Ishikawa (cell line): ENCODE measurements around the gene METTL22.

ENCODE experiments used
- CEBPB ChIP-seq: IDR thresholded peaks from 2 replicates; pipeline ENCODE4 v1.6.1; 2012
- CREB1 ChIP-seq: IDR thresholded peaks from 2 replicates; pipeline ENCODE4 v1.6.1; 2012; ENCODE audit warnings: low read depth
- EGR1 ChIP-seq: IDR thresholded peaks from 2 replicates; pipeline ENCODE4 v1.6.1; 2012
- EP300 ChIP-seq: IDR thresholded peaks from 2 replicates; pipeline ENCODE4 v1.6.1; 2012; ENCODE audit warnings: borderline replicate concordance
- FOXM1 ChIP-seq: IDR thresholded peaks from 2 replicates; pipeline ENCODE4 v1.6.1; 2012; ENCODE audit warnings: low read depth, borderline replicate concordance
- MAX ChIP-seq: IDR thresholded peaks from 2 replicates; pipeline ENCODE4 v1.6.1; 2012
- NFIC ChIP-seq: IDR thresholded peaks from 2 replicates; pipeline ENCODE4 v1.6.1; 2012
- RAD21 ChIP-seq: IDR thresholded peaks from 2 replicates; pipeline ENCODE4 v1.6.1; 2012; ENCODE audit warnings: low read depth
- TAF1 ChIP-seq: IDR thresholded peaks from 2 replicates; pipeline ENCODE4 v1.6.1; 2012; ENCODE audit warnings: low read depth, mild to moderate bottlenecking
- TCF12 ChIP-seq: IDR thresholded peaks from 2 replicates; pipeline ENCODE4 v1.6.1; 2012; ENCODE audit warnings: low read depth
- TEAD4 ChIP-seq: IDR thresholded peaks from 2 replicates; pipeline ENCODE4 v1.6.1; 2012
- USF1 ChIP-seq: IDR thresholded peaks from 2 replicates; pipeline ENCODE4 v1.6.1; 2012
- YY1 ChIP-seq: IDR thresholded peaks from 2 replicates; pipeline ENCODE4 v1.6.1; 2012; ENCODE audit warnings: low read depth
- ZBTB7A ChIP-seq: IDR thresholded peaks from 2 replicates; pipeline ENCODE4 v1.6.1; 2012; ENCODE audit warnings: low read depth
- TF ChIP-seq, protein P1 (sequence below): IDR thresholded peaks from 2 replicates; pipeline ENCODE4 v1.6.1; 2012; ENCODE audit warnings: low read depth, mild to moderate bottlenecking

The METTL22 gene

DNA sequence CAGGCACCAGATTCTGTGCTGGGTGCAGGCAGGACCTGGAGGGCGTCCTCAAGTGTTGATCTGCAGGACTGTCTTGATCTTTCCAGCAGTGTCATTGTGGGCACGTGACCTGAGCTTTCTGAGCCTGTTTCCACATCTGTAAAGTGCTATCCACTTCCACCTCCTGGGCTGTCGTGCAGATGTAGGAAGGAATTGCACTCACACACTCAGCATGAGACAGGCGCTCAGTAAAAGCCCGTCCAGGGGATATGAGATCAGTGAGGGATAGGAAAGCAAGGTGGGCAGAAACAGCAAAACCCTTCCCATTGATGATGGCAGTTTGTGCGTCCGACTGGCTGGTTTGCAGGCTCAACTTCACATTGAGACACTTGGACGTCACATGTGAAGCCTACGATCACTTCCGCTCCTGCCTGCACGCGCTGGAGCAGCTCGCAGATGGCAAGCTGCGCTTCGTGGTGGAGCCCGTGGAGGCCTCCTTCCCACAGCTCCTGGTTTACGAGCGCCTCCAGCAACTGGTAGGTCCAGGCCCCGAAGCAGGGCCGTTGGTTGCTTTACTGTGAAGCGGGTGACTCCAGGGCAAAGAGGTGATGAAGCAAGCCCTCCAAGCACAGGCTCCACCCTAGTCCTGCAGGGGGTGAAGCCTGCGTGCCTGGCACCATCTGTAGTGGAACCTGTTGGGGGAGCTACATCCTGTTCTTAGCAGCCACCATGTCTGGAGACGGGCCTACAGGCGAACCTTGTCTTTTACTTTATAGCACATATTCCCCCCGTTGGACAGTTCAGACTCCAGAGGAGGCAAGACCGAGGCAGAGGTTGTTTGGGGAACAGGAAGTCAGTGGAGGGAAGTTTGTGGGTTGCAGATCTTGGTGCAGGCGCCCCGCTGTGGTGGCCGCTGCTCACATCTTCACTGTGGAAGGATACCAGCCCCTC lies 23.0 kb downstream of the METTL22 start:
- TF ChIP-seq EGR1 (no peak), ZBTB7A (no peak), MAX (no peak), RAD21 (no peak), TEAD4 (no peak), TCF12 (no peak), EP300 (no peak), CEBPB (no peak), FOXM1 (no peak), TAF1 (no peak), YY1 (no peak), NFIC (no peak), USF1 (no peak), CREB1 (no peak)
- TF ChIP-seq, protein P1, sequence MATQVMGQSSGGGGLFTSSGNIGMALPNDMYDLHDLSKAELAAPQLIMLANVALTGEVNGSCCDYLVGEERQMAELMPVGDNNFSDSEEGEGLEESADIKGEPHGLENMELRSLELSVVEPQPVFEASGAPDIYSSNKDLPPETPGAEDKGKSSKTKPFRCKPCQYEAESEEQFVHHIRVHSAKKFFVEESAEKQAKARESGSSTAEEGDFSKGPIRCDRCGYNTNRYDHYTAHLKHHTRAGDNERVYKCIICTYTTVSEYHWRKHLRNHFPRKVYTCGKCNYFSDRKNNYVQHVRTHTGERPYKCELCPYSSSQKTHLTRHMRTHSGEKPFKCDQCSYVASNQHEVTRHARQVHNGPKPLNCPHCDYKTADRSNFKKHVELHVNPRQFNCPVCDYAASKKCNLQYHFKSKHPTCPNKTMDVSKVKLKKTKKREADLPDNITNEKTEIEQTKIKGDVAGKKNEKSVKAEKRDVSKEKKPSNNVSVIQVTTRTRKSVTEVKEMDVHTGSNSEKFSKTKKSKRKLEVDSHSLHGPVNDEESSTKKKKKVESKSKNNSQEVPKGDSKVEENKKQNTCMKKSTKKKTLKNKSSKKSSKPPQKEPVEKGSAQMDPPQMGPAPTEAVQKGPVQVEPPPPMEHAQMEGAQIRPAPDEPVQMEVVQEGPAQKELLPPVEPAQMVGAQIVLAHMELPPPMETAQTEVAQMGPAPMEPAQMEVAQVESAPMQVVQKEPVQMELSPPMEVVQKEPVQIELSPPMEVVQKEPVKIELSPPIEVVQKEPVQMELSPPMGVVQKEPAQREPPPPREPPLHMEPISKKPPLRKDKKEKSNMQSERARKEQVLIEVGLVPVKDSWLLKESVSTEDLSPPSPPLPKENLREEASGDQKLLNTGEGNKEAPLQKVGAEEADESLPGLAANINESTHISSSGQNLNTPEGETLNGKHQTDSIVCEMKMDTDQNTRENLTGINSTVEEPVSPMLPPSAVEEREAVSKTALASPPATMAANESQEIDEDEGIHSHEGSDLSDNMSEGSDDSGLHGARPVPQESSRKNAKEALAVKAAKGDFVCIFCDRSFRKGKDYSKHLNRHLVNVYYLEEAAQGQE: no peak

DNA sequence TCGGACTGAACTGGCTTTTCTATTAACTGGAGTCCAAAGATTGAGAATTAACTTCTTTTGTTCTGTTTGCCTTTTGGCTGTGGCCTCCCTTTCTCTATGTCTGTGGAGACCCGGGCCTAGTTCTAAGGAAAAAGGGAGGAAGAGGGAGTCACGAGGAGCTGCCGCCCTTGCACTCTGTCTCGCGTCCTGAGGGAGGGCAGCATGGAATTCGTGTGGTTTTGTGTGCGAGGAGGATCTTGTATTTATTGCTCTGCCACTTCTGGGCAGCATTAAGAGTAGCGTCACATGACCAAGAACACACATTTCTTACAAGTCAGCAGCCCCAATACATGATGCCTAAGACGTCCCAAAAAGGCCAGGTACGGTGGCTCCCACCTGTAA lies 23.6 kb downstream of the METTL22 start:
- no peak for TF ChIP-seq YY1
- no peak for TF ChIP-seq MAX
- no peak for TF ChIP-seq TAF1
- TF ChIP-seq, protein P1: no peak
- TF ChIP-seq FOXM1: no peak
- TF ChIP-seq ZBTB7A: no peak

DNA sequence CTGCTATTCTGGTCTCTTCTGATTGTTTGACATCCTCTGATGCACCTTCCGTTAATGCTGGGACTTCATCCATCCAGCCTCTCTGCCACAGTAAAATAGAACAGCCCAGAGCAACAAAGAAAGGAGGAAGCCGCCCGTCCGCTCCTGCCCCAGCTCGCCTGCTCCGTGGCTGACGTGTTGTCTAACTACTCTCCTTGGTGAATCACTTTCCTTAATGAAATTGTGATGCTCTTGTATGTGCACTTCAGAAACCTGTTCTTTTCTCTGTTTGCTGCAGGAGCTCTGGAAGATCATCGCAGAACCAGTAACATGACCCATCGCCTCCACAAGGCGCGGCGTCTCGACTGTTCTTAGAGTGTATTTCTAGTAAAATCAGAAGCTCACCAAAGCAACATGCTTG lies 24.3 kb downstream of the METTL22 start:
- TF ChIP-seq EP300 (no peak), TAF1 (no peak), RAD21 (no peak), CEBPB (no peak), TCF12 (no peak), FOXM1 (no peak)
- TF ChIP-seq, protein P1: no peak

GRCh38 chr16:8646326-8647053 lies 25.0 kb downstream of the METTL22 start:
- TF ChIP-seq TAF1 (no peak), TCF12 (no peak), RAD21 (no peak), CEBPB (no peak), EP300 (no peak), EGR1 (no peak), ZBTB7A (no peak), MAX (no peak)
